ELF-1 (cell line): ENCODE results near the gene CAGE1.

Source experiments
- DNase-seq: peaks from one replicate; pipeline ENCODE4 v3.0.0-alpha.2; 2016; ENCODE audit warnings: low read depth, low spot score

Gene CAGE1

GRCh38 chr6:7389451-7390225 is at the start of gene CAGE1, which contains the start of gene RIOK1:
TSS of gene CAGE1 (minus strand) at chr6:7389742. CDS start at chr6:7387173, 2,569 bp downstream.
TSS of gene RIOK1 (plus strand) at chr6:7389808. CDS start at chr6:7390003, 195 bp downstream.
- DNase-seq = peak; percentile 95

- DNase-seq = no peak
Observed at GRCh38 chr6:7439228-7439627, 49.7 kb upstream of the CAGE1 start.

DNA sequence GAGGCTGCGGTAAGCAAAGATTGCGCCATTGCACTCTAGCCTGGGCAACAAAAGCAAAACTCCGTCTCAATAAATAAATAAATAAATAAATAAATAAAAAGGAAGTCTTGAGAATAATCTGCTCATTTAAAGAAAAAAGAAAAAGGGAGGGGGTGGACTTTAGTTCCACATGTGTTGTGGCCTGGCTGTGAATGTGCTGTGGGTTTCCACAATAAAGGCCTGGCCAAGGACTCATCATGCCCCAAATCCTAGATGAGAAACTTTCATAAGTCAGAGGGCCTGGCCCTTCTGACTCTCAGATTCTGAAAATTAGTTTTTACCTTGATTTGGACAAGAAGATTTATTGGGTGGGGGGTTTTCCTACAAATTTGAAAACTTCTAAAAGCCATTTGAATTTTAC is 48.5 kb upstream of the CAGE1 start:
- no peak for DNase-seq

GRCh38 chr6:7434672-7435071 is 45.1 kb upstream of the CAGE1 start:
- no peak for DNase-seq

DNA sequence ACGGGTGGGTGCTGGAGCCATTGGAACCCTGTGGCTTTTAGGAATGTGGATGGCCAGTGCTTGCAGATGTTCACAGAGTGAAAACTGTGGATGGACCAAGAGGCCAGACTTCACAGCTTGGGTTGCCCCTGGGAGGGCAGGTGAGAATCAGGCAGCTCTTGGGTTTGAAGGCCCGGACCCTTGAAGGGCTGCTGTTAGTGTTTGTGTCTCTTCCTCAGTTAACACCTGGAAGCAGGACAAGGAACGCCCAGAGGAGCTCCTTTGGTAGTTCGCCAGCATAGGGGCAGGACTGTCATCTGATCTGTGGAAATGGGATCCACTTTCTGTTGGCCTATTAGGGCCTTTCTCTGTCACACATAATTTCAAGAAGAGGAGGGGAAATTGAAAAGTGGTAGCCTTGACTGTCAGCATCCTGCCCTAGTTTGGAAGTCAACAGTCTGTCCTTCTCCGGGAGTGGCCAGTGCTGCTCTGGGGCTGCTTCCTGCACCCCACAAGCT is 43.6 kb upstream of the CAGE1 start:
- DNase-seq = no peak

GRCh38 chr6:7432391-7433120 is 43.0 kb upstream of the CAGE1 start:
- no peak for DNase-seq

- peak; percentile 51 for DNase-seq
Observed at GRCh38 chr6:7431674-7432390, 42.3 kb upstream of the CAGE1 start.

GRCh38 chr6:7431313-7431673 is 41.8 kb upstream of the CAGE1 start:
- no peak for DNase-seq

- no peak for DNase-seq
Observed at GRCh38 chr6:7426447-7427169, 37.1 kb upstream of the CAGE1 start.

GRCh38 chr6:7425808-7426190 is 36.3 kb upstream of the CAGE1 start:
- DNase-seq = no peak

DNA sequence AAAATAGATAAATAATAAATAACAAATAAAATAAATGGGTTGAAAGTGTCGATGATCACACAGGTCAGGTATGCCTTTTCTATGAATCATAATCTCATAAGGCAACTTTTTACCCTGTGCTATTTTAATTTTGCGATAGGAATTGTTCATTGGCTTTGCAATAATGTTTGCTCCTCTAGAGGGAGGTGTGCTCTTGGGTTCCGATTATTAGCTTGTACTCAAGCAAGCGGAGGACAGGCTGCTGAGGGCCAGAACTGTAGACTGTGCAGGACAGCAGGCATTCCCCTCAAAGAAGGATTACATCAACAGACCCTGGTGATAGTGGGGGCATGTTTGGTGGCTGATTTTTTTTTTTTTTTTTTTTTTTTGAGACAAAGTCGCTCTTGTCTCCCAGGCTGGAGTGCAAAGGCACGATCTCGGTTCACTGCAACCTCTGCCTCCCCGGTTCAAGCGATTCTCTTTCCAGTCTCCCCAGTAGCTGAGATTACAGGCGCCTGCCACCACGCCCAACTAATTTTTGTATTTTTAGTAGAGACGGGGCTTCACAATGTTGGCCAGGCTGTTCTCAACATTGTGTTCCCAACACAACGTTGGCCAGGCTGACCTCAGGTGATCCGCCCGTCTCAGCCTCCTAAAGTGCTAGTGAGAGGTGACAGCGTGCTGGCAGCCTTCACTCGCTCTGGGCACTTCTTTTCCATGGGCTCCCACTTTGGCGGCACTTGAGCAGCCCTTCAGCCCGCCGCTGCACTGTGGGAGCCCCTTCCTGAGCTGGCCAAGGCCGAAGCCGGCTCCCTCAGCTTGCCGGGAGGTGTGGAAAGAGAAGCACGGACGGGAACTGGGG is 35.6 kb upstream of the CAGE1 start:
- peak; percentile 50 for DNase-seq

DNA sequence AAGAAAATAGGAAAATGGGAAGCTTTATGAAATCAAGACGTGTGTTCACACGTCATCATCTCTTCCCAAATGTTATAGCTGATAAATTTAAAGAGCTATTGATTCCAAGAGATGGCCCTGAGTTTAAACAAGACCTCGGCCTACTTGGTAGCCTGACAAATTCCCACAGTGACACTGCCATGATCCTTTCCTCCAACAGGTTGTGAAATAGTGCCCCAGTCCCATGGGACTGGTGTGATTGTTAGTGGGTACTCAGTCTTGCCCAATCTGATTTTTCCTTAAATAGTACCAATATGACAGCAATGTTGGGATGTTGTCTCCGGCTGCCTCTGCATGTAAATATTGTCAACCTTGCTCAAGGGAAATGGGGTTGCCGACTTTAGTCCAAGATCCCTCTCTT is 34.5 kb upstream of the CAGE1 start:
- DNase-seq = no peak

DNA sequence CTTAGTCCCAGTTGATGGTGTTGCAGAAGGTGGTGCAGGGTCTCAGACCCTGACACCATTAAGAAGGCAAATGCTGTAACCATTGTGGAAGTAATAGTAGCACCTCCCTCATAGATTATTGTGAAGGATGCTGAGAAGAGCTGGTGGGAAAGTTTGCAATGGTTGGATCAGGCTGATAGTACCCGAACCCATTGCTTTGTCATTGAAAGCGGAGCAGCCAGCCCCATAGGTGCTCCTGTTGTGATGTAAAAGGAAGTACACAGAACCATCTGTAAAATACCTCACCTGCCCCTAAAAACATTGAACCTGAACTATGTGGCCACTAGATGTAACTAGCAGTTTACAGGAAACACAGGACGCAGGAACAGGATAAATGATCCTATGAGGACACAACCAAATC is 31.5 kb upstream of the CAGE1 start:
- no peak for DNase-seq

- no peak for DNase-seq
Observed at GRCh38 chr6:7419065-7419464, 29.5 kb upstream of the CAGE1 start.

GRCh38 chr6:7418238-7418905 is 28.8 kb upstream of the CAGE1 start:
- DNase-seq = peak; percentile 92

- DNase-seq = no peak
Observed at GRCh38 chr6:7417684-7418083, 28.1 kb upstream of the CAGE1 start.

GRCh38 chr6:7414811-7415210 is 25.3 kb upstream of the CAGE1 start:
- DNase-seq = peak; percentile 78

DNA sequence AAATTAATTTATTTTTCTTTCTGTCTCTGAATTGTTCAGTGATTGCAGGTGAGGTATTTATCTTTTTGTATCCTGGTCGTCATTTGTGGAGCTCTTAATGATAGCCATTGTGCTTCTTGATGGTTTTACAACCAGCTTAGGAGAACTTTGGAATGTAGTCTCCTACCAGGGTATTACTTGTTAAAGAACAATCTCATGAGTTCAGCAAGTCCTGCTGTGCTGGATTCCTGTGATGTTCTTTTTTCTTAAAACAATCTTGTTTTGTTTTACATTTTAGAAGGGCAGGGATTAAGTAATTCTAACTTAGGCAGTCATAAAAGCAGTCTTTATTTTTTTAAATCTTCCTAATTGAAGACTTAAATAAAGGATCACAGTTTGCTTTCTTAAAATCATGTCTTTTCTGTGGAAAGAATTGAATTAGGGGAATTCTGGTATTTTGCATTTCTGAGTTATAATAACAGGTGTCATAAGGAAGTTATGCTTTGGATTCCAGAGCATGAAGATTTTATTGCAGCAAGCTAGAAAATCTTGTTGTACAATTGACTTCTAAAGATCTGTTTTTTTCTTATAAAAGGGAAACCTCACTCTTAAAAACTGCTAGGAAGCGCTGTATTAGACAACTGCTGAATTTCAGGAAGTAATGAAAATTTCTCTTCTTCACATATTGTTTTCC is 23.7 kb upstream of the CAGE1 start:
- peak; percentile 26 for DNase-seq

DNA sequence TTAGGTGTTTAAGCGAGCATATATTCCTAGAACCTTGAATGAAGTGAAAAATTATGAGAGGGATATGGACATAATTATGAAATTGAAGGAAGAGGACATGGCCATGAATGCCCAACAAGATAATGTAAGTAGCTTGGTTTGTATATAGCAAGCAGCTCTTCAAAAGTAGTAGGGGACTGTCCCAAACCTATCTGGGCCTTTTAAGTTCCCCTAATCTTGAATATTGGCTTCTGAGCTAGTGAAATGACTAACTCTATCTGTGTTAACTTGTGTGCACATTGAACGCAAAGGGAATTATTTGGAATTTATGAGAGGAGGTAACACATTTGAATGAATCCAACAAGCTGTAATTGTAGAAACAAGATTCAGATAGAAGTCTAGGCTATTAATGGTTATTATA is 21.8 kb upstream of the CAGE1 start:
- DNase-seq = no peak

- DNase-seq = no peak
Observed at GRCh38 chr6:7410851-7411250, 21.3 kb upstream of the CAGE1 start.
